GM18951 (cell line): Measurements from ENCODE around the gene PGLYRP2.

Experiments
- POLR2A ChIP-seq: IDR thresholded peaks from 4 replicates; pipeline ENCODE4 v1.6.1; 2011; ENCODE audit warnings: mild to moderate bottlenecking; ENCODE audit not compliant: insufficient read length, insufficient read depth; ENCODE audit errors: extremely low read depth
- in situ Hi-C: fragments of 300-500 bp; cut with MboI; formaldehyde crosslinking; loops from one replicate; pipeline ENCODE4 v1.12.0; 2022; ENCODE audit warnings: low sequenced_read_pairs, mixed read lengths, inconsistent platforms; ENCODE audit not compliant: unreplicated experiment

Gene PGLYRP2

DNA sequence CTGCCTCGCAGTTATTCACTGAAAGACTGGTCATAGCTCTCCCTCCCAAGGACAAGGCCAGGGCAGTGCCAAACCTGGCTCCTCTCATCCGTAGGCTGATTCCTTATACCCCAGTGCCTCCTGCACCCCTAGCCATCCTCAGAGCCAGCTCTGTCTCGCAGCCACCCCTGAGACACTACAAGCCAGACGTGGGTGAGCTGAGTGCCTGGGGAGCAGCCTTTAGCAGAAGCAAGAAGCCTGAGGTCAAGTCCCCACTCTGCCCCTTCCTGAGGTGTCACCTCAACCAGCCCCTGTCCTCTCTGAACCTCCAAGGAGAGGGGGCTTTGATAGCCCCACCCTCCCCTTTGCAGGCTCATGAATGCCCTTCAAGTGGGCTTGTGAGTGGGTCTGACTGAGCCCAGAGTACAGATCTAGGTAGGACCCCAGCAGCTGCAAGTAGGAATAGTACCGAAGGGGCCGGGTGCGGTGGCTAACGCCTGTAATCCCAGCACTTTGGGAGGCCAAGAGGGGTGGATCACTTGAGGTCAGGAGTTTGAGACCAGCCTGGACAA, 45.7 kb downstream of the PGLYRP2 start:
- in situ Hi-C loops: no loop called here
- no peak for TF ChIP-seq POLR2A

DNA sequence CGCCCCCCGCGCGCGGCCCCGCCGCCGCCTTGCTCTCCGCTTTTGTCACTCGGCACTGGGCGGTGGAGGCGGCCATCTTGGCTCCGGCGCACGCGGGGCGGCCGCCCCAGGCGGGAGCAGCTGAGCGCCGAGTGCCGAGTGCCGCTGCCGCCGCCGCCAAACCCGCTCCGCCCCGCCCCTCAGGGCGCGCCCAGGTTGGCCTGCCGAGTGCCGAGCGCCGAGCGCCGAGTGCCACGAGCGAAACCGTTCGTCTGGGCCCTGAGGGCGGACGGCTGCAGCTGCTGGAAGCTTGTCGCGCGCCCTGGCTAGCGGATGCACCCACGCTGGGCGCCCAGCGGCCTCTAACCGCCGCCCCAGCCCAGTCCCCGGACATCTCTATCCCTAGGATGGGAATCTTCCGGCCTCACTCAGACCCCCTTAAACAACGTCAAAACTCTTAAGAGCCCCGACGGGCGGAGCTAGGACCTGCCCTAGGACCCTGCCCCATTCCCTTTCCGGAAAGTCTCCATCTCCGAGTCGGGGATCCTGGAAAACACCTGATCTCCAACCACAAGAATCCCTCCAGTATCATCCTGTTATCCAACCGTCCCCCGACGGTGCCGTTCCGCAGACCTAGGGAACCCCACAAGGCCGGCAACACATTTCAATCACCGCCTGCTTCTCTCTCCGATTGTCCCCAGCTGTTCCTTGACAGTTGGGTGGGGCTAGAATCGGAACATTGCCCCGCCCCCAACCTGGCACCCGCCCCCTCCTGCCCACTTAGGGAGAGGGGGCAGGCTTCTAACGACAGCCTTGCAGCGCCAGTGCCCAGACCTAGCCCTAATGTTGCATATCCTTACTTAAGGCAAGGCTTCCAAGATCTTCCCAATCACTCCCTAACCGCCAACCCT, 46.4 kb downstream of the PGLYRP2 start:
- peak; percentile 69 for TF ChIP-seq POLR2A
- in situ Hi-C loops: no loop called here

DNA sequence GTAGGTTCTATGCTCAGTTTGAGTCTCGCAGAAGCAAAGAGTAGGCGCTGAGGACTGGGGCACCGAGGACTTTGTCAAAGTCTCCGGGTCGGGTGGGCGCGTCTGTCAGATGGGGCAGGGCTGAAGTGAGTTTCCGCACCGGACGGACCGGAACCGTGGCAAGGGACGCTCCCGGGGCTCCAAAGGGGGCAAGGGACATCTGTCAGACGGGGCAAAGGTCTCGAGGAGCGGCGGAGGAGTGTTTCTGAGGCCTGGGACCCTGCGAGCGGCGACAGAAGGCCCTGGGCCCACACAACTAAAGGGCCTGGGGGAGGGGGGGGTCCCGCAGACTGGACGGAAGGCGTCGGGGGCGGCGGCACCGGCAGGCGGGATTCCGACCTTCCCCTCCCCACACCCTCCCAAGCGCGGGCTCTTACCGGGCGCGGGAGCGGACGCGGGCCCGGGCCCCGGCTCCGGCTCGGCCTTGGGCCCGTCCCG, 47.2 kb downstream of the PGLYRP2 start:
- no peak for TF ChIP-seq POLR2A
- in situ Hi-C loops: no loop called here

DNA sequence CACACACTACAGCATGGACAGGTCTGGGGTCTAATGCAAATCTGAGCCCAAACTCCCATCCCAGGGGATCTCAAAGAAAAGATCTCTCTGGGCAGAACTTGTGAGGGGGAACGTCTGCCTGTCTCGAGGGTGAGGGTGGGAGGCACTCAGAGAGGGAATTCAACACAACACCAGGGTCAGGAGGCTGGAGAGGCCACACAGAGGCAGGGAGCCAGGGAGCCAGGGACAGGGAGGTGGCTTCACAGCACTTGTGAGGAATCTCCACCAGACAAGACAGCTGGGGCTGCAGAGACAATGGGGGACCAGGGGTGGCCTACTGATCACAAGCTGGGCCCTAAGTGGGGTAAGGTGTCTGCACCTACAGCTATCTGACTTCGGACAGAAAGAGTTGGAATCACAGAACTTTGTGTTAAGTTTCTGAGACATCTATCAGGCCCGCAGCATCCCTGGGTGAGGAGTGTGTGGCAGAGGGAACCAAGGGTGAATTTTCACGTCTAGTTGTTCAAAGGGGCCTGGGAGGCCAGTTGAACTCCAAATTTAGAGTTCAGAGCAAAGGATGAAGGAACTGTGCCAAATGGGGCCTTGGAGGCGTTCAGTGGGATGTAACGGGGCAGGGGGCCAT, 47.8 kb downstream of the PGLYRP2 start:
- TF ChIP-seq POLR2A: no peak
- in situ Hi-C loops: no loop called here

DNA sequence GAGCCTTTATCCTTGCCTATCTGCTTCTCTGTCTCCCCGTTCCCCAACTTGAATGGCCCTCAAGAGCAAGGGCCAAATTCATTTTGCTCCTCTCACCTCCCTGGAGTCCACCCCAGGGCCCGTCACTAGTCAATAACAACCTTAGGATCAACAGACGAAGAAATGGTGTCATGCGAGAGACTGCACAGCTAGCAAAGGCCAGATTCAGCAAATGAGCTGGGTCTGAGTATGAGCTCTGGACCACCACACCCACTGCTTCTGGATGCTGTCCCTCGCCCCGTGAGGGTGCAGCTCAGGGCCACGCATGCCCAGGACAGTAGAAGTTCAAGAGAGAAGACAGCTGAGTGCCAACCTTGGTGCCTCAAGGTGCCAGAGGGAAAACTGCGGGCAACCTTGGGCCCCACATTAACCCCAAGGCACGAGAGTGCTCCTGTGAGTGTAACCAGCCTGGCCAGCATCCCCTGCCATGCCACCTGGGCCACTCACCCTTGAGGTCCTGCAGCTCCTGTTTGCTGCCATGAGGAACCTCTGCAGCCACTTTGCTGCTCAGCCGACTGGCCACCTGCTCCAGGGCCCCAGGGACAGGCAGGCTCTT, 48.7 kb downstream of the PGLYRP2 start:
- in situ Hi-C loops: no loop called here
- TF ChIP-seq POLR2A: no peak

DNA sequence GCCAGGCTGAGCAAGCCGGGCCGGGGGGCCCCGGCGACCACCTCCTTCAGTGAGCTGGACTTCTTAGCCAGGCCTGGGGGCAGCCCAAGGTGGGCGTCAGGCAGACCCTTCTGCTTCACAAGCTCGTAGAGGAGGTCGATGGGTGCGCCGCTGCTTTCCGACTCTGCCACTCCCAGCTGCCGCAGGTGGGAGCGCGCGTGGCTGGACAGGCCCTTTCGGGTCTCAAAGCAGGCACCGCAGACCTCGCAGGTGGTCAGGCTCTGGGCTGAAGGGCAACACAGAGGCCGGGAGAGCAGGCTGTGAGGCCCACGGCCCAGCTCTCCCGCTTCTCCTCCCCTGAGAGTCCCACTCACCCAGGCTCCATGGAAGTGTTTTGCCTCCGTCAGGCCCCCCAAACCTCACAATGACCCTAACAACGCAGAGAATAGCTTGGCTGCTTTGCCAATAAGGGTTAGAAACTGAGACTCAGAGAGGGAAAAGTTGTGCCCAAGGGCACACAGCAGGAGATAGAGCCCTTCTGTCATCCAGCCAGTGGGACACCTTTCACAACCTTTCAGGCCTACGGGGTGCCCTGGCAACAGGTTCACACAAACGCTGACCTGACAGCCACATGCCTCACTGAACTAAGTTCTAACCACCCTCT, 49.4 kb downstream of the PGLYRP2 start:
- in situ Hi-C loops: loop anchor here (5.0 kb wide), 1 partner anchor 122 kb away; no protein-coding TSS in a partner anchor
- TF ChIP-seq POLR2A: no peak

DNA sequence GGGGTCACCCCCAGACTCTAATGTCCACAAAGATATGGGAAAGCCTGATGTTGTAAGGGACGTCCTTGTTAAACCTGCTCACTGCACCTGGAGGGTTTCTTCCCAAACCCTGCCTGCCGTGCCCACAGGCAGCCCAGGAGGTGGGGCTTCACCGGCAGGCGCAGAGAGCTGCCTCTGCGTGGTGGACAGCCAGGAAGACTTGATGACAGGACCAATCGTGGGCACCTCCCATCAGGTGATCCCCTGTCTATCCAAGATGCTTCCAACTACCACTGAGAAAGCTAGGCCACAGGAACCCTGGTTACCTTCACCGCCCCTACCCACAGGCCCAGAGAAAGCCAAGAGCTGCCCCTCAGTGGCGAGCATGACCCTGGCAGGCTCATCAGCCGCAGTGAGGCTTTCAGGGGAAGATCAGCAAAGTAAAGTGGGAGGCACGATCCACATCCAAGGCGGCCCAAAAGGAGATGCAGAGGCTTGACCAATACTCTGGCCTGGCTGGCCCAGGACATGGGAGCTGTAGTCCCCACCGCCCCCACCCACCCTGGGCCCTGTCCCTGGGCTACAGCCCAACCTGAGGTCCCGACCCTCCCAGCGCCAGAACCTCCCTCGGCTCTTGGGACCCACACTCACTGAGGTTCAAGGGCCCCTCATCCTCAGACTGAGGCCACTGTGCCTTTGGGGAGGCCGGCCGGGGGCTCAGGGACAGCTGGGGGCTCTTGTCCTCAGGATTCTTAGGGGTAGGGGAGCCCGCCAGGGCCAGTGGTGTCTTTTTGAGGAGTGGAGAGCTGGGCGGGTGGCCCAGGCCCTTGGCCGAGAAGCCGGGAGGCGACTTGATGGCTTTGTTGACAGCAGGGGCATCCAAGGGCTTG, 50.1 kb downstream of the PGLYRP2 start:
- no peak for TF ChIP-seq POLR2A
- in situ Hi-C loops: loop anchor here (5.0 kb wide), 1 partner anchor 123 kb away; no protein-coding TSS in a partner anchor

DNA sequence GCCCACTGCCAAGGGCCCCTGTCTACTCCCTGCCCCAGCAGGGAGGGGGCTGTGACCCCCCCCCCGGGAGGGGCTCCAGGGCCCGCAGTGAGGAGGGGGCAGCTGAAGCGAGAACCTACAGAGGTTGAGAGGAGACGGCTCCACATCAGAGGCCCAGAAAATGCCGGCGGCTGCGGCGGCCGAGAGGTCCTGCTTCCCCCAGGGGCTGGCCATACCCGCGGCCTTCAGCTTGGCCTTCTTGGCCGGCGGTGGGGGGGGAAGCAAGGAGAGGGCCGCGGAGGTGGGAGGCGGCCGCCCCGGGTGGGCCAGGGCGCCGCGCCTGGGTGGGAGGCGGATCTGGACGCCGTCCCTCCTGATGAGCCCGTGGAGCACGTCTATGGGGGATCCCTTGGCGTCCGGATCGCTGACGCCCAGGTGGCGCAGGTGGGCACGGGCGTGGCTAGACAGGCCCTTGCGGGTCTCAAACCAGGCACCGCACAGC, 51.3 kb downstream of the PGLYRP2 start:
- in situ Hi-C loops: loop anchor here (5.0 kb wide), 1 partner anchor 124 kb away; no protein-coding TSS in a partner anchor

DNA sequence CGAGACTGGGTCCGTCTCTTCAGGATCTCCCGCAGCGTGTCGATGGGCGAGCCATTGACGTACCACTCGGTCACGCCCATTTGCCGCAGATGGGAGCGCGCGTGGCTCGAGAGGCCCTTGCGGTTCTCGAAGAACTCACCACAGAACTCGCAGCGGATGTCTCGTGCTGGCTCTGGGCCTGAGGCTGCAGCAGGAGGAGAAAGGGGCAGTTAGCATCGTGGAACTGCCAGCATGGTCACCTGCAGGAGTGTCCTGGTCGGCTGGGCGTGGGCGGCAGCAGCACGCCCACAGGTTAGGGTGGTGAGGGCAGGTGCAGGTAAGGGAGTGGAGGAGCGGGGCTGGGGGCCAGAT, 52.0 kb downstream of the PGLYRP2 start:
- in situ Hi-C loops: loop anchor here (5.0 kb wide), 1 partner anchor 125 kb away; no protein-coding TSS in a partner anchor
- no peak for TF ChIP-seq POLR2A

More for the DNA sequence above, 51.3 kb downstream of the PGLYRP2 start:
- no peak for TF ChIP-seq POLR2A

DNA sequence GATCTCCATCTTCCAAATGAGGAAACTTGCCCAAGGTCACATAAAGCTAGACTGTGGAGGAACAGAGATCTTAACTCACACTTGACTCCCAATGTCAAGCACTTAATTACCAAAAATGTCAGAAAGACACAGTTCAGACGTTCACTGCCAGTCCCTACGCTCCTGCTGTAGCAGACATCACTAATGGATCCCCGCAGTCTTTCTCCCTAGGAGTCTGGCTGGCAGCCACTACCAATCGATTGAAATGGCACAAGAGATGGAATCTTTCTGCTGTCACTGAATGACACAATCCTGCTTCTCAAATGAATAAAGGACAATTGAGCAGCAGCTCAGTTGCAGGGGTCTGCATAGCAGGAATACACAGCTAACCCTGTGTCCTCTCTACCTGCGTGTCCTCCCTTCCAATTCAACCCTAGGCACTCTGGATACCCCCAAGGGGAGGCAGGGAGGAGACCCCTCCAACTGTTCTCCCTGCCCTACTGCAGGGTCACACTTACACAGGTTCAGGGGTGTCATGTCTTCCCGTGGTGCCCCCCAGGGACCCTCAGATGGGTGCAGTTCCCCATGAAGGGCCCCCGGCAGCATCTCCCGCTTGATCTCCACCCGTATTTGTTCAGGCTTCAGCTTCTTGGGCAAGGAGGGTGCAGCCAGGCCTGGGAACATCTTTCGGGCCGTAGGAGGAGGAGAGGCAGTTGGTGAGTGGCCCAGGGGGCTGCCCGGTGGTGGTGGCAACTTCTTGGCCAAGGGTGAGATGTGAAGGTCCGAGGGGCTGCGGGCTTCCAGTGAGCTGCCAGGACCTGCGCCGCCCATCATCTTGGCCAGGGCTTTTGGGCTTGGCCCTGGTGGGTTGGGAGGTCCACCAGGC, 52.6 kb downstream of the PGLYRP2 start:
- in situ Hi-C loops: loop anchor here (5.0 kb wide), 1 partner anchor 126 kb away; no protein-coding TSS in a partner anchor
- no peak for TF ChIP-seq POLR2A
